Measurements from ENCODE around the gene BOD1L1. TPM values are rescaled to one million over a fixed set of nuclear protein-coding genes. Genes with fewer than 3 reads are reported as not detected.

Gene BOD1L1
- total RNA-seq, 2 experiments from 2014 or later, result 39.3 to 39.6 TPM

- Histone ChIP-seq H3K27ac (ENCODE audit: low read depth in 1 of 2, low read length in 2 of 2) (no peak overlapping the region), H3K4me1 (ENCODE audit: insufficient read depth, low read length) (peaks cover 3% of the 10 kb centered on the region), H3K27me3 (ENCODE audit: control insufficient read depth in 1 of 2, insufficient read depth in 2 of 2, low read length in 2 of 2) (no peaks in the 10 kb centered on the region), H3K36me3 (ENCODE audit: insufficient read depth, low read length) (peaks cover 52% of the 10 kb centered on the region), H3K9me3 (ENCODE audit: control insufficient read depth in 1 of 2, insufficient read depth in 1 of 2, low read length in 2 of 2) (no peaks in the 10 kb centered on the region), H3K4me3 (ENCODE audit: low read length) (no peak overlapping the region)
- Mint-ChIP-seq H3K27me3 (no peaks in the 10 kb centered on the region), H3K27ac (no peak overlapping the region), H3K4me3 (no peak overlapping the region), H3K4me1 (ENCODE audit: low read depth) (peaks cover 56% of the 10 kb centered on the region), H3K9me3 (no peaks in the 10 kb centered on the region), H3K36me3 (ENCODE audit: low read depth) (peaks cover 78% of the 10 kb centered on the region)
- TF ChIP-seq, protein P1, sequence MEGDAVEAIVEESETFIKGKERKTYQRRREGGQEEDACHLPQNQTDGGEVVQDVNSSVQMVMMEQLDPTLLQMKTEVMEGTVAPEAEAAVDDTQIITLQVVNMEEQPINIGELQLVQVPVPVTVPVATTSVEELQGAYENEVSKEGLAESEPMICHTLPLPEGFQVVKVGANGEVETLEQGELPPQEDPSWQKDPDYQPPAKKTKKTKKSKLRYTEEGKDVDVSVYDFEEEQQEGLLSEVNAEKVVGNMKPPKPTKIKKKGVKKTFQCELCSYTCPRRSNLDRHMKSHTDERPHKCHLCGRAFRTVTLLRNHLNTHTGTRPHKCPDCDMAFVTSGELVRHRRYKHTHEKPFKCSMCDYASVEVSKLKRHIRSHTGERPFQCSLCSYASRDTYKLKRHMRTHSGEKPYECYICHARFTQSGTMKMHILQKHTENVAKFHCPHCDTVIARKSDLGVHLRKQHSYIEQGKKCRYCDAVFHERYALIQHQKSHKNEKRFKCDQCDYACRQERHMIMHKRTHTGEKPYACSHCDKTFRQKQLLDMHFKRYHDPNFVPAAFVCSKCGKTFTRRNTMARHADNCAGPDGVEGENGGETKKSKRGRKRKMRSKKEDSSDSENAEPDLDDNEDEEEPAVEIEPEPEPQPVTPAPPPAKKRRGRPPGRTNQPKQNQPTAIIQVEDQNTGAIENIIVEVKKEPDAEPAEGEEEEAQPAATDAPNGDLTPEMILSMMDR (IDR thresholded peaks at IDR 0.05), result no peak
- intact Hi-C loops (cut with DNase I, micrococcal nuclease), result no loop called here
- ChIA-PET CTCF (interaction anchor here (0.6 kb wide), 1 partner anchor 36 kb away, joined by 4 read pairs; no protein-coding TSS in a partner anchor), POLR2A (interaction anchor here (0.7 kb wide), 1 partner anchor 13 kb away, joined by 3 read pairs; no protein-coding TSS in a partner anchor)
- DNase-seq (no peak), ATAC-seq (ENCODE audit: poor library complexity) (no peak)
These were observed 9.2 kb downstream of the BOD1L1 start for GRCh38 chr4:13618212-13618806.

- intact Hi-C loops (cut with DNase I, micrococcal nuclease), result no loop called here
- Mint-ChIP-seq H3K36me3 (ENCODE audit: low read depth) (peaks cover 78% of the 10 kb centered on the region), H3K4me3 (no peak overlapping the region), H3K27me3 (no peaks in the 10 kb centered on the region), H3K27ac (no peak overlapping the region), H3K4me1 (ENCODE audit: low read depth) (peaks cover 51% of the 10 kb centered on the region), H3K9me3 (no peaks in the 10 kb centered on the region)
- Histone ChIP-seq H3K9me3 (ENCODE audit: control insufficient read depth in 1 of 2, insufficient read depth in 1 of 2, low read length in 2 of 2) (no peaks in the 10 kb centered on the region), H3K36me3 (ENCODE audit: insufficient read depth, low read length) (peaks cover 57% of the 10 kb centered on the region), H3K27ac (ENCODE audit: low read depth in 1 of 2, low read length in 2 of 2) (no peak overlapping the region), H3K27me3 (ENCODE audit: control insufficient read depth in 1 of 2, insufficient read depth in 2 of 2, low read length in 2 of 2) (no peaks in the 10 kb centered on the region), H3K4me1 (ENCODE audit: insufficient read depth, low read length) (no peaks in the 10 kb centered on the region), H3K4me3 (ENCODE audit: low read length) (no peak overlapping the region)
- TF ChIP-seq, protein P1 (IDR thresholded peaks at IDR 0.05), result no peak
- ATAC-seq (ENCODE audit: poor library complexity) (no peak), DNase-seq (no peak)
- POLR2A ChIA-PET, result no interaction called here
- CTCF ChIA-PET, result interaction anchor here (0.7 kb wide), 1 partner anchor 24 kb away, joined by 3 read pairs; no protein-coding TSS in a partner anchor
These were observed 9.7 kb downstream of the BOD1L1 start for GRCh38 chr4:13617801-13618200.

DNA sequence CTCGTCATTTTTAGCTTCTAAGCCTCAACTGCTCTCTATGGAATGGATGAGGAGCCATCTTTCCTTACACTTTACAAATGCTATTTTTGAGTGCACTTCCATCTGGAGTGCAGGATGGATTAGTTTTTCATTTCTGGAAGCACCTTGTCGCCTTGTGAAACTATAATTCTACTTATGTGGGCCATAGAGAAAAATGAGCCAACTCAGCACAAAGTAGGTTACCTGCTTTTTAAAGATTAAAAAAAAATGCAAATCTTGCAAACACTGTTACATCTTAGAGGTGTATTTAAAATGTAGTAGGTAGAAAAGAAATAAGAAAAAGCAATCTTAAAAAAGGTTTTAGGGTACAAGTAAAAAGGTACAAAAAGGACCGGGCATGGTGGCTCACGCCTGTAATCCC lies 10.9 kb downstream of the BOD1L1 start:
- DNase-seq, result no peak
- H3K4me1 Mint-ChIP-seq (ENCODE audit: low read depth), result peaks cover 41% of the 10 kb centered on the region
- Histone ChIP-seq H3K27ac (ENCODE audit: low read depth in 1 of 2, low read length in 2 of 2) (no peak overlapping the region), H3K9me3 (ENCODE audit: control insufficient read depth in 1 of 2, insufficient read depth in 1 of 2, low read length in 2 of 2) (no peaks in the 10 kb centered on the region), H3K36me3 (ENCODE audit: insufficient read depth, low read length) (peaks cover 69% of the 10 kb centered on the region), H3K27me3 (ENCODE audit: control insufficient read depth in 1 of 2, insufficient read depth in 2 of 2, low read length in 2 of 2) (no peaks in the 10 kb centered on the region), H3K4me3 (ENCODE audit: low read length) (no peak overlapping the region), H3K4me1 (ENCODE audit: insufficient read depth, low read length) (no peaks in the 10 kb centered on the region)
- ATAC-seq (ENCODE audit: poor library complexity), result no peak
- ChIA-PET POLR2A (interaction anchor here (0.5 kb wide), 1 partner anchor 471 kb away, joined by 3 read pairs; no protein-coding TSS in a partner anchor), CTCF (interaction anchor here (1.0 kb wide), 1 partner anchor 10 kb away, joined by 3 read pairs; no protein-coding TSS in a partner anchor)
- H3K27ac Mint-ChIP-seq, result no peak overlapping the region
- no peak overlapping the region for H3K4me3 Mint-ChIP-seq
- no peaks in the 10 kb centered on the region for H3K27me3 Mint-ChIP-seq
- no peaks in the 10 kb centered on the region for H3K9me3 Mint-ChIP-seq
- TF ChIP-seq, protein P1 (IDR thresholded peaks at IDR 0.05), result no peak
- peaks cover 82% of the 10 kb centered on the region for H3K36me3 Mint-ChIP-seq (ENCODE audit: low read depth)
- intact Hi-C loops (cut with DNase I, micrococcal nuclease), result no loop called here
